GM23338 (cell line): ENCODE measurements around the gene P2RX7. TPM values are rescaled to one million over a fixed set of nuclear protein-coding genes. Genes with fewer than 3 reads are reported as not detected.

ENCODE experiments used
- ATAC-seq: fragments of 200-7000 bp; cut with Tn5 transposase; 3 replicates; pipeline ENCODE4 v1.9.1; 2020
- DNase-seq: peaks from one replicate; pipeline ENCODE4 v3.0.0-alpha.2; 2015; ENCODE audit warnings: low spot score
- H2AFZ ChIP-seq: fragments of 200-600 bp; sonication (generic); 2 replicates; pipeline ENCODE4 v1.8.0; 2016; ENCODE audit warnings: antibody characterized with exemption, mild to moderate bottlenecking, moderate library complexity
- H3F3A ChIP-seq: fragments of 200-600 bp; sonication (generic); replicated peaks from 2 replicates; pipeline ENCODE4 v1.8.0; 2017; ENCODE audit warnings: antibody characterized with exemption, mixed run types, low read depth
- H3K27ac ChIP-seq: fragments of 200-600 bp; sonication (generic); 2 replicates; pipeline ENCODE4 v1.6.1; 2016; ENCODE audit warnings: low read depth
- H3K27me3 ChIP-seq: fragments of 200-600 bp; sonication (generic); 2 replicates; pipeline ENCODE4 v1.8.0; 2016; ENCODE audit warnings: mild to moderate bottlenecking, mixed run types, moderate library complexity; ENCODE audit not compliant: insufficient read depth
- H3K36me3 ChIP-seq: fragments of 200-600 bp; sonication (generic); 2 replicates; pipeline ENCODE4 v1.8.0; 2016; ENCODE audit warnings: mild to moderate bottlenecking; ENCODE audit not compliant: insufficient read depth
- H3K4me1 ChIP-seq: fragments of 200-600 bp; sonication (generic); 2 replicates; pipeline ENCODE4 v1.8.0; 2016; ENCODE audit warnings: mild to moderate bottlenecking, moderate library complexity; ENCODE audit not compliant: insufficient read depth
- H3K4me2 ChIP-seq: fragments of 200-600 bp; sonication (generic); 2 replicates; pipeline ENCODE4 v1.7.1; 2017; ENCODE audit warnings: mixed run types
- H3K4me3 ChIP-seq: fragments of 200-600 bp; sonication (generic); 2 replicates; pipeline ENCODE4 v1.6.1; 2016; ENCODE audit warnings: mixed run types
- H3K79me2 ChIP-seq: fragments of 200-600 bp; sonication (generic); replicated peaks from 2 replicates; pipeline ENCODE4 v1.8.0; 2017; ENCODE audit warnings: mild to moderate bottlenecking; ENCODE audit not compliant: insufficient read depth
- H3K9me2 ChIP-seq: fragments of 200-600 bp; sonication (generic); 2 replicates; pipeline ENCODE4 v1.8.0; 2017; ENCODE audit not compliant: insufficient read depth
- H4K20me1 ChIP-seq: fragments of 200-600 bp; sonication (generic); replicated peaks from 2 replicates; pipeline ENCODE4 v1.8.0; 2017; ENCODE audit warnings: mild to moderate bottlenecking; ENCODE audit not compliant: insufficient read depth
- H3K27ac Mint-ChIP-seq: 2 replicates; pipeline ENCODE4 v1.8.0; 2020; ENCODE audit warnings: inconsistent platforms, mild to moderate bottlenecking, moderate library complexity, mixed read lengths
- H3K27me3 Mint-ChIP-seq: 3 replicates; pipeline ENCODE4 v1.8.0; 2022; ENCODE audit warnings: low read depth, mild to moderate bottlenecking, moderate library complexity, mixed read lengths, inconsistent platforms; ENCODE audit not compliant: insufficient read depth, poor library complexity
- H3K36me3 Mint-ChIP-seq: 3 replicates; pipeline ENCODE4 v1.8.0; 2021; ENCODE audit warnings: low read depth, mild to moderate bottlenecking, inconsistent platforms, moderate library complexity, mixed read lengths
- H3K4me1 Mint-ChIP-seq: 3 replicates; pipeline ENCODE4 v1.8.0; 2020; ENCODE audit warnings: mild to moderate bottlenecking, inconsistent platforms, mixed read lengths
- H3K4me3 Mint-ChIP-seq: 3 replicates; pipeline ENCODE4 v1.8.0; 2021; ENCODE audit warnings: moderate library complexity, mild to moderate bottlenecking, inconsistent platforms, mixed read lengths
- H3K9me3 Mint-ChIP-seq: 3 replicates; pipeline ENCODE4 v1.8.0; 2020; ENCODE audit warnings: moderate library complexity, mild to moderate bottlenecking, inconsistent platforms, mixed read lengths
- CREB1 ChIP-seq: fragments of 250-450 bp; sonication (Bioruptor Pico); IDR thresholded peaks from 2 replicates; pipeline ENCODE4 v1.5.0; 2020; ENCODE audit warnings: low read depth, mild to moderate bottlenecking, moderate library complexity
- ETS1 ChIP-seq: IDR thresholded peaks from 2 replicates; pipeline ENCODE4 v1.6.1; 2016; ENCODE audit warnings: antibody characterized with exemption
- EZH2 ChIP-seq: fragments of 200-600 bp; sonication (generic); IDR thresholded peaks from one replicate; pipeline ENCODE4 v1.8.0; 2017; ENCODE audit warnings: antibody characterized with exemption, mild to moderate bottlenecking, low read depth; ENCODE audit not compliant: unreplicated experiment
- EZH2phosphoT487 ChIP-seq: fragments of 200-600 bp; sonication (generic); IDR thresholded peaks from one replicate; pipeline ENCODE4 v1.8.1; 2018; ENCODE audit warnings: antibody characterized with exemption; ENCODE audit not compliant: unreplicated experiment
- JUNB ChIP-seq: IDR thresholded peaks from one replicate; pipeline ENCODE4 v1.6.1; 2016; ENCODE audit warnings: antibody characterized with exemption; ENCODE audit not compliant: unreplicated experiment
- NANOG ChIP-seq: IDR thresholded peaks from 2 replicates; pipeline ENCODE4 v1.6.1; 2016; ENCODE audit warnings: antibody characterized with exemption, borderline replicate concordance
- POLR2AphosphoS5 ChIP-seq: IDR thresholded peaks from 2 replicates; pipeline ENCODE4 v1.6.1; 2016; ENCODE audit warnings: antibody characterized with exemption, low read depth
- STAT1 ChIP-seq: IDR thresholded peaks from one replicate; pipeline ENCODE4 v1.6.1; 2016; ENCODE audit warnings: antibody characterized with exemption; ENCODE audit not compliant: unreplicated experiment
- ZNF114 ChIP-seq: fragments of 250-450 bp; sonication (Bioruptor Pico); IDR thresholded peaks from 2 replicates; pipeline ENCODE4 v1.5.0; 2020; ENCODE audit warnings: mild to moderate bottlenecking, moderate library complexity
- ZNF331 ChIP-seq: fragments of 250-450 bp; sonication (Bioruptor Pico); IDR thresholded peaks from 2 replicates; pipeline ENCODE4 v1.5.0; 2020; ENCODE audit warnings: low read depth, mild to moderate bottlenecking, moderate library complexity
- polyA plus RNA-seq: library from polyadenylated mRNA; unstranded; fragments of >200 nt; fragmentation: Nextera tagmentation; extraction: Ambion mirVana; gene quantifications from 2 replicates; pipeline ENCODE4 v1.2.1, GENCODE V29; 2016
- total RNA-seq: library from RNA; depleted of rRNA; stranded (reverse); fragments of >200 nt; shearing (Covaris generic); gene quantifications from 2 replicates; pipeline ENCODE4 v1.2.3, GENCODE V29; 2014
- TF ChIP-seq, protein P1 (sequence below), 2 experiments: fragments of 200-600 bp in 1 of 2; sonication (generic) in 1 of 2; conservative IDR thresholded peaks; 2 replicates each; pipeline versions ENCODE4 v1.5.1 to v1.6.1; 2016 to 2017; ENCODE audit warnings: antibody characterized with exemption in 2 of 2, low read depth in 2 of 2, mild to moderate bottlenecking in 2 of 2, moderate library complexity in 1 of 2
- TF ChIP-seq, protein P2 (sequence below): IDR thresholded peaks from one replicate; pipeline ENCODE4 v1.6.1; 2018; ENCODE audit warnings: antibody characterized with exemption; ENCODE audit not compliant: unreplicated experiment

P2RX7 gene
- total and polyA plus RNA-seq, 2 experiments from 2014 or later = 0.24 to 0.48 TPM

DNA sequence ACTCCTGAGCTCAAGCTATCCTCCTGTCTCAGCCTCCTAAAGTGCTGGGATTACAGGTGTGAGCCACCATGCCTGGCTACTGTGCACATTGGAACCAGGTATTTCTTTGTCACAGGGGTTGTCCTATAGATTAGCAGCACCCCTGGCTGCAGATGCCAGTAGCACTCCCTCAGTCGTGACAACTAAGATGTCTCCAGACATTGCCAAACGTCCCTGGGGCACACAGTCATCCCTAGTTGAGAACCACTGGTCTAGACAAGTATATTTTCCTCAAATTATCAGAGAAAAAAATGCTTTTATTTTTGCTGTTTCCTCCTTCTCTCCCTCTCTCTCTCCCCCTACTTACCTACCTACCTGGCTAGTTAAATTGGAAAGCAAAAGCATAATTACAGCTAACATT is 17.9 kb upstream of the P2RX7 start:
- Histone ChIP-seq H2AFZ (no peak overlapping the region), H3K27ac (no peak overlapping the region), H3K4me2 (no peak overlapping the region), H3F3A (no peaks in the 10 kb centered on the region), H3K36me3 (no peaks in the 10 kb centered on the region), H4K20me1 (no peaks in the 10 kb centered on the region), H3K4me3 (no peak overlapping the region), H3K4me1 (no peaks in the 10 kb centered on the region), H3K27me3 (no peaks in the 10 kb centered on the region), H3K9me2 (0 out of 2 replicates have a peak, but pooled peaks cover 5% of the 10 kb centered on the region), H3K79me2 (no peaks in the 10 kb centered on the region)
- TF ChIP-seq, protein P1, sequence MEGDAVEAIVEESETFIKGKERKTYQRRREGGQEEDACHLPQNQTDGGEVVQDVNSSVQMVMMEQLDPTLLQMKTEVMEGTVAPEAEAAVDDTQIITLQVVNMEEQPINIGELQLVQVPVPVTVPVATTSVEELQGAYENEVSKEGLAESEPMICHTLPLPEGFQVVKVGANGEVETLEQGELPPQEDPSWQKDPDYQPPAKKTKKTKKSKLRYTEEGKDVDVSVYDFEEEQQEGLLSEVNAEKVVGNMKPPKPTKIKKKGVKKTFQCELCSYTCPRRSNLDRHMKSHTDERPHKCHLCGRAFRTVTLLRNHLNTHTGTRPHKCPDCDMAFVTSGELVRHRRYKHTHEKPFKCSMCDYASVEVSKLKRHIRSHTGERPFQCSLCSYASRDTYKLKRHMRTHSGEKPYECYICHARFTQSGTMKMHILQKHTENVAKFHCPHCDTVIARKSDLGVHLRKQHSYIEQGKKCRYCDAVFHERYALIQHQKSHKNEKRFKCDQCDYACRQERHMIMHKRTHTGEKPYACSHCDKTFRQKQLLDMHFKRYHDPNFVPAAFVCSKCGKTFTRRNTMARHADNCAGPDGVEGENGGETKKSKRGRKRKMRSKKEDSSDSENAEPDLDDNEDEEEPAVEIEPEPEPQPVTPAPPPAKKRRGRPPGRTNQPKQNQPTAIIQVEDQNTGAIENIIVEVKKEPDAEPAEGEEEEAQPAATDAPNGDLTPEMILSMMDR (conservative IDR thresholded peaks at IDR 0.05; ENCODE audit: low read depth in 2 of 2) = no peak
- no peak for TF ChIP-seq STAT1
- no peak for TF ChIP-seq EZH2phosphoT487
- TF ChIP-seq ZNF114 (CRISPR knock-in tag) = no peak
- TF ChIP-seq JUNB = no peak
- no peak overlapping the region for H3K27ac Mint-ChIP-seq
- DNase-seq (no peak), ATAC-seq (no peak)
- H3K4me1 Mint-ChIP-seq = no peaks in the 10 kb centered on the region
- H3K9me3 Mint-ChIP-seq = no peaks in the 10 kb centered on the region
- H3K36me3 Mint-ChIP-seq = no peaks in the 10 kb centered on the region
- no peak overlapping the region for H3K4me3 Mint-ChIP-seq
- peaks cover 5% of the 10 kb centered on the region for H3K27me3 Mint-ChIP-seq

- no peak for ATAC-seq
- TF ChIP-seq EZH2 (no peak), ETS1 (no peak), NANOG (no peak), EZH2phosphoT487 (no peak), CREB1 (CRISPR knock-in tag) (no peak), ZNF114 (CRISPR knock-in tag) (no peak), JUNB (no peak), ZNF331 (CRISPR knock-in tag) (no peak), POLR2AphosphoS5 (no peak)
- TF ChIP-seq, protein P2, sequence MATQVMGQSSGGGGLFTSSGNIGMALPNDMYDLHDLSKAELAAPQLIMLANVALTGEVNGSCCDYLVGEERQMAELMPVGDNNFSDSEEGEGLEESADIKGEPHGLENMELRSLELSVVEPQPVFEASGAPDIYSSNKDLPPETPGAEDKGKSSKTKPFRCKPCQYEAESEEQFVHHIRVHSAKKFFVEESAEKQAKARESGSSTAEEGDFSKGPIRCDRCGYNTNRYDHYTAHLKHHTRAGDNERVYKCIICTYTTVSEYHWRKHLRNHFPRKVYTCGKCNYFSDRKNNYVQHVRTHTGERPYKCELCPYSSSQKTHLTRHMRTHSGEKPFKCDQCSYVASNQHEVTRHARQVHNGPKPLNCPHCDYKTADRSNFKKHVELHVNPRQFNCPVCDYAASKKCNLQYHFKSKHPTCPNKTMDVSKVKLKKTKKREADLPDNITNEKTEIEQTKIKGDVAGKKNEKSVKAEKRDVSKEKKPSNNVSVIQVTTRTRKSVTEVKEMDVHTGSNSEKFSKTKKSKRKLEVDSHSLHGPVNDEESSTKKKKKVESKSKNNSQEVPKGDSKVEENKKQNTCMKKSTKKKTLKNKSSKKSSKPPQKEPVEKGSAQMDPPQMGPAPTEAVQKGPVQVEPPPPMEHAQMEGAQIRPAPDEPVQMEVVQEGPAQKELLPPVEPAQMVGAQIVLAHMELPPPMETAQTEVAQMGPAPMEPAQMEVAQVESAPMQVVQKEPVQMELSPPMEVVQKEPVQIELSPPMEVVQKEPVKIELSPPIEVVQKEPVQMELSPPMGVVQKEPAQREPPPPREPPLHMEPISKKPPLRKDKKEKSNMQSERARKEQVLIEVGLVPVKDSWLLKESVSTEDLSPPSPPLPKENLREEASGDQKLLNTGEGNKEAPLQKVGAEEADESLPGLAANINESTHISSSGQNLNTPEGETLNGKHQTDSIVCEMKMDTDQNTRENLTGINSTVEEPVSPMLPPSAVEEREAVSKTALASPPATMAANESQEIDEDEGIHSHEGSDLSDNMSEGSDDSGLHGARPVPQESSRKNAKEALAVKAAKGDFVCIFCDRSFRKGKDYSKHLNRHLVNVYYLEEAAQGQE = no peak
These were observed 17.1 kb upstream of the P2RX7 start for GRCh38 chr12:121115530-121115929.

More at GRCh38 chr12:121115530-121115929, 17.1 kb upstream of the P2RX7 start:
- no peaks in the 10 kb centered on the region for H3K9me3 Mint-ChIP-seq
- H4K20me1 ChIP-seq = no peaks in the 10 kb centered on the region
- no peaks in the 10 kb centered on the region for H3K36me3 ChIP-seq
- no peak overlapping the region for H3K27ac ChIP-seq
- H3K79me2 ChIP-seq = no peaks in the 10 kb centered on the region
- no peak overlapping the region for H3K4me3 ChIP-seq
- H3K9me2 ChIP-seq = 0 out of 2 replicates have a peak, but pooled peaks cover 5% of the 10 kb centered on the region
- peaks cover 5% of the 10 kb centered on the region for H3K27me3 Mint-ChIP-seq
- no peaks in the 10 kb centered on the region for H3F3A ChIP-seq
- no peak for DNase-seq
- H3K4me2 ChIP-seq = no peak overlapping the region
- no peak overlapping the region for H2AFZ ChIP-seq
- no peaks in the 10 kb centered on the region for H3K36me3 Mint-ChIP-seq
- no peaks in the 10 kb centered on the region for H3K27me3 ChIP-seq
- no peak overlapping the region for H3K27ac Mint-ChIP-seq
- H3K4me1 Mint-ChIP-seq = no peaks in the 10 kb centered on the region
- no peak overlapping the region for H3K4me3 Mint-ChIP-seq
- no peaks in the 10 kb centered on the region for H3K4me1 ChIP-seq
